GM12874 (cell line): ENCODE results near the gene MX1.

Source experiments
- CTCF ChIP-seq: IDR thresholded peaks from 2 replicates; pipeline ENCODE4 v1.5.1; 2011; ENCODE audit warnings: low read depth, mild to moderate bottlenecking, control low read depth, low read length, moderate library complexity; ENCODE audit not compliant: insufficient read depth

Gene MX1

GRCh38 chr21:41429305-41429704, 3.3 kb downstream of the MX1 start:
- TF ChIP-seq CTCF: no peak

- TF ChIP-seq CTCF: no peak
Observed at GRCh38 chr21:41429925-41430491, 4.0 kb downstream of the MX1 start.

GRCh38 chr21:41431788-41432548, 5.9 kb downstream of the MX1 start:
- TF ChIP-seq CTCF: no peak

GRCh38 chr21:41432562-41433460, 6.8 kb downstream of the MX1 start:
- TF ChIP-seq CTCF: no peak

- TF ChIP-seq CTCF: no peak
Observed at GRCh38 chr21:41433566-41433965, 7.5 kb downstream of the MX1 start.

GRCh38 chr21:41435706-41436105, 9.7 kb downstream of the MX1 start:
- no peak for TF ChIP-seq CTCF

- TF ChIP-seq CTCF: no peak
Observed at GRCh38 chr21:41437729-41438128, 11.7 kb downstream of the MX1 start.
